HCT116 (cell line): Measurements from ENCODE around the gene AIFM2.

Experiments used
- ELF1 ChIP-seq: IDR thresholded peaks from 2 replicates; pipeline ENCODE4 v1.6.1; 2012; ENCODE audit warnings: low read depth, borderline replicate concordance
- EZH2phosphoT487 ChIP-seq: fragments of 200-600 bp; IDR thresholded peaks from 2 replicates; pipeline ENCODE4 v1.6.1; 2018; ENCODE audit warnings: antibody characterized with exemption, borderline replicate concordance
- POLR2A ChIP-seq: IDR thresholded peaks from 2 replicates; pipeline ENCODE4 v1.7.0; 2011; ENCODE audit warnings: borderline replicate concordance; ENCODE audit not compliant: insufficient read depth, insufficient read length; ENCODE audit errors: extremely low read depth
- POLR2AphosphoS5 ChIP-seq: IDR thresholded peaks from 2 replicates; pipeline ENCODE4 v1.6.1; 2011; ENCODE audit warnings: mild to moderate bottlenecking, low read depth, low read length, moderate library complexity
- SIN3A ChIP-seq: IDR thresholded peaks from 2 replicates; pipeline ENCODE4 v1.6.1; 2012; ENCODE audit warnings: low read depth
- SP1 ChIP-seq: IDR thresholded peaks from 2 replicates; pipeline ENCODE4 v1.6.1; 2012; ENCODE audit warnings: low read depth
- TCF7L2 ChIP-seq: IDR thresholded peaks from 2 replicates; pipeline ENCODE4 v1.7.0; 2011; ENCODE audit warnings: borderline replicate concordance, inconsistent platforms; ENCODE audit not compliant: insufficient read depth, insufficient read length; ENCODE audit errors: extremely low read depth
- TF ChIP-seq, protein P1 (sequence below), 3 experiments: fragments of 200-600 bp in 1 of 3; sonication (generic) in 1 of 3; IDR thresholded peaks in 2 of 3; conservative IDR thresholded peaks in 1 of 3; 2 replicates each; pipeline ENCODE4 v1.5.1; 2012 to 2017; ENCODE audit warnings: low read depth in 2 of 3, low read length in 2 of 3, antibody characterized with exemption in 1 of 3, borderline replicate concordance in 1 of 3, control low read depth in 1 of 3, mild to moderate bottlenecking in 1 of 3, mixed read lengths in 1 of 3, mixed run types in 1 of 3, moderate library complexity in 1 of 3; ENCODE audit not compliant: insufficient read depth in 1 of 3

DNA sequence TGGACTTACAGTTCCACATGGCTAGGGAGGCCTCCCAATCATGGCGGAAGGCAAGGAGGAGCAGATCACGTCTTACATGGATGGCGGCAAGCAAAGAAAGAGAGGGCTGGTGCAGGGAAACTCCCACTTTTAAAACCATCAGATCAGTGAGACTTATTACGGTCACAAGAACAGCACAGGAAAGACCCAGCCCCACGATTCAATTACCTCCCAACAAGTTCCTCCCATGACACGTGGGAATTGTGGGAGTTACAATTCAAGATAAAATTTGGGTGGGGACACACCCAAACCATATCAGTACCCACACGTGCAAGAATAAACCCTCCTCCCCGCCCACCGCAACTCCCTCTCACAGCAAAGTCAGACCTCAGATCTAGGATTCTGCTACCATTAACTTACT, 4.5 kb upstream of the AIFM2 start:
- TF ChIP-seq, protein P1, sequence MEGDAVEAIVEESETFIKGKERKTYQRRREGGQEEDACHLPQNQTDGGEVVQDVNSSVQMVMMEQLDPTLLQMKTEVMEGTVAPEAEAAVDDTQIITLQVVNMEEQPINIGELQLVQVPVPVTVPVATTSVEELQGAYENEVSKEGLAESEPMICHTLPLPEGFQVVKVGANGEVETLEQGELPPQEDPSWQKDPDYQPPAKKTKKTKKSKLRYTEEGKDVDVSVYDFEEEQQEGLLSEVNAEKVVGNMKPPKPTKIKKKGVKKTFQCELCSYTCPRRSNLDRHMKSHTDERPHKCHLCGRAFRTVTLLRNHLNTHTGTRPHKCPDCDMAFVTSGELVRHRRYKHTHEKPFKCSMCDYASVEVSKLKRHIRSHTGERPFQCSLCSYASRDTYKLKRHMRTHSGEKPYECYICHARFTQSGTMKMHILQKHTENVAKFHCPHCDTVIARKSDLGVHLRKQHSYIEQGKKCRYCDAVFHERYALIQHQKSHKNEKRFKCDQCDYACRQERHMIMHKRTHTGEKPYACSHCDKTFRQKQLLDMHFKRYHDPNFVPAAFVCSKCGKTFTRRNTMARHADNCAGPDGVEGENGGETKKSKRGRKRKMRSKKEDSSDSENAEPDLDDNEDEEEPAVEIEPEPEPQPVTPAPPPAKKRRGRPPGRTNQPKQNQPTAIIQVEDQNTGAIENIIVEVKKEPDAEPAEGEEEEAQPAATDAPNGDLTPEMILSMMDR (IDR thresholded peaks at IDR 0.05 in 2 of 3, conservative IDR thresholded peaks at IDR 0.05 in 1 of 3; ENCODE audit: borderline replicate concordance in 1 of 3, insufficient read depth in 1 of 3, low read depth in 2 of 3, low read length in 2 of 3): no peak
- no peak for TF ChIP-seq ELF1
- no peak for TF ChIP-seq EZH2phosphoT487
- no peak for TF ChIP-seq POLR2AphosphoS5
- no peak for TF ChIP-seq POLR2A
- TF ChIP-seq TCF7L2: no peak
- no peak for TF ChIP-seq SP1
- no peak for TF ChIP-seq SIN3A
